GM12878 (cell line): ENCODE results near the gene SRL. TPM values are rescaled to one million over a fixed set of nuclear protein-coding genes. Genes with fewer than 3 reads are reported as not detected.
A peak's percentile ranks its signal among the peaks of the same experiment; 100 is the strongest.

ENCODE experiments used
- ATAC-seq: fragments of 200-7000 bp; cut with Tn5 transposase; 3 replicates; pipeline ENCODE4 v1.9.1; 2020; ENCODE audit warnings: mild to moderate bottlenecking, moderate library complexity
- BruUV-seq: library from RNA; stranded (reverse); fragments of 400-500 nt; replicated peaks from 2 replicates; lab custom pipeline; 2021; lab: Mats Ljungman, UMichigan
- CTCF ChIA-PET: fragments of 300-600 bp; sonication (Branson Sonifier 250); formaldehyde crosslinking; extraction: SDS; loops from one replicate; lab custom pipeline; 2021; ENCODE audit warnings: inconsistent platforms; lab: Yijun Ruan, JAX
- POLR2A ChIA-PET: fragments of 350-600 bp; formaldehyde crosslinking; extraction: SDS; loops from one replicate; lab custom pipeline; 2021; ENCODE audit warnings: inconsistent platforms; lab: Charles Lee
- RAD21 ChIA-PET: fragments of 300-600 bp; sonication (Branson Sonifier 250); formaldehyde crosslinking; loops from one replicate; lab custom pipeline; 2023; ENCODE audit warnings: antibody characterized with exemption; ENCODE audit not compliant: unreplicated experiment; lab: Charles Lee
- SMC1A ChIA-PET: fragments of 300-600 bp; sonication (Branson Sonifier 250); formaldehyde crosslinking; loops from one replicate; lab custom pipeline; 2023; ENCODE audit not compliant: unreplicated experiment, uncharacterized antibody; lab: Charles Lee
- DNase-seq: peaks from one replicate; pipeline ENCODE4 v3.0.0-alpha.2; 2011; ENCODE audit warnings: low read depth, low spot score
- FAIRE-seq: peaks from 3 replicates; lab custom pipeline; 2011; peaks lifted over from hg19 to GRCh38; lab: Jason Lieb, UNC
- H2AFZ ChIP-seq: 2 replicates; pipeline ENCODE4 v1.6.0; 2011; ENCODE audit warnings: low read depth, low read length, control low read depth; ENCODE audit not compliant: control insufficient read depth
- H3K27ac ChIP-seq: 2 replicates; pipeline ENCODE4 v1.5.1; 2011; ENCODE audit warnings: control low read depth; ENCODE audit not compliant: control insufficient read depth, insufficient read depth
- H3K27me3 ChIP-seq, 2 experiments: replicated peaks in 1 of 2; 2 replicates each; pipeline versions ENCODE4 v1.6.0 to v1.6.1; 2011; ENCODE audit warnings: low read length in 1 of 2; ENCODE audit not compliant: control insufficient read depth in 2 of 2, insufficient read depth in 2 of 2
- H3K36me3 ChIP-seq, 2 experiments: 2 replicates each; pipeline ENCODE4 v1.5.1; 2011; ENCODE audit warnings: low read length in 1 of 2; ENCODE audit not compliant: control insufficient read depth in 2 of 2, insufficient read depth in 2 of 2
- H3K4me1 ChIP-seq: 2 replicates; pipeline ENCODE4 v1.6.1; 2011; ENCODE audit warnings: mild to moderate bottlenecking, low read length, moderate library complexity, mixed read lengths; ENCODE audit not compliant: control insufficient read depth, insufficient read depth
- H3K4me2 ChIP-seq: 2 replicates; pipeline ENCODE4 v1.6.0; 2011; ENCODE audit warnings: control low read depth; ENCODE audit not compliant: control insufficient read depth, insufficient read depth
- H3K4me3 ChIP-seq: fragments of 200-600 bp; sonication (generic); 2 replicates; pipeline ENCODE4 v1.5.1; 2016
- H3K79me2 ChIP-seq: 2 replicates; pipeline ENCODE4 v1.6.0; 2011; ENCODE audit warnings: low read length; ENCODE audit not compliant: control insufficient read depth, insufficient read depth
- H3K9ac ChIP-seq: 2 replicates; pipeline ENCODE4 v1.8.0; 2011; ENCODE audit warnings: low read length, control low read depth, mixed read lengths; ENCODE audit not compliant: control insufficient read depth, insufficient read depth
- H3K9me3 ChIP-seq: replicated peaks from 3 replicates; pipeline ENCODE4 v1.5.1; 2011; ENCODE audit warnings: mild to moderate bottlenecking, low read length; ENCODE audit not compliant: control insufficient read depth, insufficient read depth
- H4K20me1 ChIP-seq: 2 replicates; pipeline ENCODE4 v1.6.0; 2011; ENCODE audit not compliant: control insufficient read depth, insufficient read depth
- CBX5 ChIP-seq: sonication (generic); IDR thresholded peaks from 2 replicates; pipeline ENCODE4 v1.6.1; 2016; ENCODE audit warnings: low read depth, moderate library complexity, mild to moderate bottlenecking, inconsistent platforms
- CHD2 ChIP-seq: IDR thresholded peaks from 2 replicates; pipeline ENCODE4 v1.6.1; 2011; ENCODE audit warnings: low read depth, low read length, improper control_type of control experiment, borderline replicate concordance
- FOXK2 ChIP-seq: fragments of 450-650 bp; IDR thresholded peaks from 2 replicates; pipeline ENCODE4 v1.6.1; 2017; ENCODE audit warnings: mild to moderate bottlenecking, moderate library complexity
- IRF3 ChIP-seq: fragments of 450-650 bp; IDR thresholded peaks from 2 replicates; pipeline ENCODE4 v1.6.1; 2014; ENCODE audit warnings: mild to moderate bottlenecking
- MAX ChIP-seq: IDR thresholded peaks from 2 replicates; pipeline ENCODE4 v1.6.1; 2012; ENCODE audit warnings: low read depth, low read length, improper control_type of control experiment
- MXI1 ChIP-seq: fragments of 150-350 bp; IDR thresholded peaks from 2 replicates; pipeline ENCODE4 v1.6.1; 2011; ENCODE audit warnings: low read depth, mild to moderate bottlenecking, inconsistent platforms, low read length, improper control_type of control experiment
- NR2F1 ChIP-seq: fragments of 450-650 bp; conservative IDR thresholded peaks from 2 replicates; pipeline ENCODE4 v1.6.1; 2017; ENCODE audit warnings: mild to moderate bottlenecking
- PRDM15 ChIP-seq: fragments of 450-650 bp; formaldehyde crosslinking; IDR thresholded peaks from 2 replicates; pipeline ENCODE4 v1.4.0; 2020; ENCODE audit warnings: mild to moderate bottlenecking, moderate library complexity
- RFX5 ChIP-seq: IDR thresholded peaks from 2 replicates; pipeline ENCODE4 v1.6.1; 2011; ENCODE audit warnings: low read depth, low read length, improper control_type of control experiment
- WGBS: methylation state at CpG from one replicate; pipeline ENCODE4 v1.1.6; 2016; ENCODE audit warnings: low lambda C conversion rate; ENCODE audit not compliant: insufficient replicate concordance, insufficient coverage; ENCODE audit errors: missing lambda C conversion rate; 5-methylcytosine and 5-hydroxymethylcytosine counted together
- in situ Hi-C: fragments of 300-500 bp; cut with MboI; formaldehyde crosslinking; loops from 9 replicates; pipeline ENCODE4 v1.14.3; 2018; ENCODE audit warnings: mixed read lengths
- intact Hi-C: fragments of 100-400 bp; cut with micrococcal nuclease; formaldehyde crosslinking; loops from one replicate; pipeline ENCODE4 v1.14.2; 2022; ENCODE audit not compliant: unreplicated experiment
- polyA plus RNA-seq, 11 experiments: library from polyadenylated mRNA; depleted of rRNA in 4 of 11; unstranded in 6 of 11; stranded (reverse) in 5 of 11; fragments of >200 nt; fragmentation: Nextera tagmentation in 4 of 11; fragmentation: Illumina TruSeq in 1 of 11; extraction: Ambion mirVana in 4 of 11; extraction: Trizol in 1 of 11; gene quantifications; 1 replicate in 1 of 11; 2 replicates in 10 of 11; pipeline versions ENCODE4 v1.2.1 to v1.2.3, GENCODE V29; 2011 to 2016; ENCODE audit warnings: inconsistent platforms in 2 of 11, missing spikeins in 2 of 11, low read depth in 1 of 11
- total RNA-seq, 4 experiments: library from RNA; depleted of rRNA in 3 of 4; stranded (reverse); fragments of >200 nt in 3 of 4; fragmentation: Illumina TruSeq in 1 of 4; extraction: Trizol in 1 of 4; gene quantifications; 2 replicates each; pipeline versions ENCODE4 v1.2.1 to v1.2.3, GENCODE V29; 2013 to 2021

The SRL gene
- total and polyA plus RNA-seq, 10 of the 15 experiments (the other 5 are each of a cell fraction or from before 2014, with no cell fraction given), result not detected

- no TSS peak for BruUV-seq
These were observed 57.7 kb downstream of the SRL start for GRCh38 chr16:4184038-4184702.

GRCh38 chr16:4183237-4184037 lies 58.4 kb downstream of the SRL start:
- DNase-seq, result peak; percentile 56
- peak overlapping the region; percentile 58 for H3K4me3 ChIP-seq
- peak overlapping the region; percentile 93 for H3K4me2 ChIP-seq
- H3K4me1 ChIP-seq, result peaks cover 3% of the 10 kb centered on the region; the same call in 1 of the 2 replicates
- ChIA-PET CTCF (interaction anchor here (1.3 kb wide), 1 partner anchor 71 kb away, joined by 12 read pairs; no protein-coding TSS in a partner anchor), RAD21 (interaction anchor here (1.8 kb wide), 1 partner anchor 70 kb away, joined by 7 read pairs; no protein-coding TSS in a partner anchor), POLR2A (interaction anchor here (0.5 kb wide), 1 partner anchor 8 kb away, joined by 3 read pairs; no protein-coding TSS in a partner anchor), SMC1A (no interaction called here)
- intact Hi-C loops, result loop anchor here (5.0 kb wide), 1 partner anchor 69 kb away; no protein-coding TSS in a partner anchor
- H3K27me3 ChIP-seq, result peaks cover 0 to 2% of the 10 kb centered on the region in 2 experiments; a peak in 1 of 4 replicates
- no peaks in the 10 kb centered on the region for H3K36me3 ChIP-seq
- no TSS peak for BruUV-seq
- peak overlapping the region; percentile 54 for H3K27ac ChIP-seq
- H3K9me3 ChIP-seq, result no peaks in the 10 kb centered on the region; the same call in 2 of the 3 replicates
- no peaks in the 10 kb centered on the region for H4K20me1 ChIP-seq
- peak overlapping the region; percentile 72 for H3K9ac ChIP-seq
- peak overlapping the region; percentile 84 for H2AFZ ChIP-seq
- ATAC-seq, result peak; percentile 96
- H3K79me2 ChIP-seq, result no peaks in the 10 kb centered on the region
- in situ Hi-C loops, result no loop called here
- WGBS, result 1% methylated on average over 73 of the region's 85 CpGs
- peak; percentile 98 for FAIRE-seq
- TF ChIP-seq MAX (0 out of 2 replicates have a peak, but pooled peaks have one; percentile 36), IRF3 (no peak), PRDM15 (CRISPR knock-in tag) (no peak), FOXK2 (no peak), RFX5 (no peak), NR2F1 (peak; percentile 90)

More at GRCh38 chr16:4184038-4184702, 57.7 kb downstream of the SRL start:
- RAD21 ChIA-PET, result interaction anchor here (1.8 kb wide), 1 partner anchor 69 kb away, joined by 7 read pairs; no protein-coding TSS in a partner anchor
- TF ChIP-seq MXI1 (peak; percentile 5; the same call in 1 of the 2 replicates), CHD2 (0 out of 2 replicates have a peak, but pooled peaks have one; percentile 0), CBX5 (no peak)
- TF ChIP-seq, all 136 proteins: peak for 2
- peaks cover 0 to 2% of the 10 kb centered on the region in 2 experiments; a peak in 1 of 4 replicates for H3K27me3 ChIP-seq
- SMC1A ChIA-PET, result no interaction called here
- H3K4me3 ChIP-seq, result peak overlapping the region; percentile 58; the same call in 1 of the 2 replicates
- H3K4me1 ChIP-seq, result peaks cover 3% of the 10 kb centered on the region; the same call in 1 of the 2 replicates
- POLR2A ChIA-PET, result interaction anchor here (0.5 kb wide), 1 partner anchor 9 kb away, joined by 3 read pairs; no protein-coding TSS in a partner anchor
- H2AFZ ChIP-seq, result peak overlapping the region; percentile 84
- FAIRE-seq (no peak), DNase-seq (no peak), ATAC-seq (no peak)
- H4K20me1 ChIP-seq, result no peaks in the 10 kb centered on the region
- 35% methylated on average over 50 of the region's 59 CpGs for WGBS
- intact Hi-C loops (loop anchor here (5.0 kb wide), 1 partner anchor 68 kb away; no protein-coding TSS in a partner anchor), in situ Hi-C loops (no loop called here)
- peak overlapping the region; percentile 93 for H3K4me2 ChIP-seq
- H3K36me3 ChIP-seq, result no peaks in the 10 kb centered on the region
- H3K9ac ChIP-seq, result peak overlapping the region; percentile 8; the same call in 1 of the 2 replicates
- H3K27ac ChIP-seq, result peak overlapping the region; percentile 54; the same call in 1 of the 2 replicates
- H3K9me3 ChIP-seq, result no peaks in the 10 kb centered on the region
- CTCF ChIA-PET, result interaction anchor here (1.3 kb wide), 1 partner anchor 70 kb away, joined by 12 read pairs; no protein-coding TSS in a partner anchor
- no peaks in the 10 kb centered on the region for H3K79me2 ChIP-seq
